Stimulated activated CD4-positive, alpha-beta T cell treated with anti-CD3 and anti-CD28 coated beads, TNF-alpha, amount 100 ng/mL, for 24 hours (primary cell): ENCODE measurements around the gene GGTA1.

Experiments used
- DNase-seq, 3 experiments: peaks; one replicate each; pipeline ENCODE4 v3.0.0-alpha.2; 2020; ENCODE audit warnings: low read depth in 3 of 3

GGTA1 gene

GRCh38 chr9:121499177-121499426, 542 bp downstream of the GGTA1 start:
- DNase-seq = no peak

DNA sequence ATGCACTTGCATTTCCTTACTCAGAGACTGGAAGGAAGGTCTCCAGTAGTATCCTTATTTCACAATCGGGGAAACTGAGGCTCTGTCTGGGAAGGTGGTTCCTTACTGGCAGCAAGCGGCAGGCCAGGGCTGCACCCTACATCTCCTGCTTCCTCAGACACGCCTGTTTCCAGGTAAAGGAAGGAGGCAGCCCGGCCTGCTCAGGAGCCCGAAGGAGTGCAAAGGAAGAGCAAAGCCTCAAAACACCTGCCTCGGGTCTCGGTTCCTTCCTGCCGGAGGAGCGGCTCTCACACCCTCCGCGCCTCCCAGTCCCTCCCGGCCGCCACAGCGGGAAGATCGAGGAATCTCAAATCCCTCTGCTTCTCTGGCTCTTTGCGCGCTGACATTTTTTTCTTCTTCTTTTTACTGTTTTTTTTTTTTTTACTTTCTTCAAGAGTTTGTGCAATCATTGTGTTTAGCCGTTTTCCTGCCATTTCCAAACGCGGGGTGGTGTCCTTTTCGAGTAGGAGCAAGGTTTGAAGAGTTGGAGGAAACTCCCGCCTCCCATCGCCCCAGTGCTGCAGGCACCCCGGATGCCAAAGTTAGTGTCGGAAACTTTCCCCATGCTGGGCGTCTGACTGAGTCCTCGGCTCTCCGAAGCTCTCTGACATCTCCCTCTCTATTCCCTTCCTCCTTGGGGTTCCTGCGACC, 1.0 kb downstream of the GGTA1 start:
- no peak for DNase-seq

- DNase-seq = peak in 2 of 3 experiments; percentile 2 to 33
Observed at GRCh38 chr9:121498150-121498486, 1.5 kb downstream of the GGTA1 start.

DNA sequence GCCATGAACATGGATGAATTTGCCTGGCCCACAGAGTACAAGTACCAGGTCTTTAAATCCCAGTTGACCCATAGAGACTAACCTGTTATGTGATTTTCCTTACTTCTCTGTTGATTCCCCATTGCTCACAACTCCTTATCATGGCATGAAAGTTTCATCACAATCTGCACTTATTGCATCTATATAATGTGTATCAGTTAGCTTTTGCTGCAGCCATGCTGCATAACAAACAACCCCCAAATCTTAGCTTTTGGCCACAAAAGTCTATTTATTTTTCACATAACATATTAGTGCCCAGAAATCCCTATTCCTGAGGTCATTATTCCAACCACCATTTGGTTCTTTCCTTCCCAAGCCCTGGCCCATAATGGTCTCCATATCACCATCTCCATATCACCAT, 3.7 kb downstream of the GGTA1 start:
- DNase-seq = no peak

DNA sequence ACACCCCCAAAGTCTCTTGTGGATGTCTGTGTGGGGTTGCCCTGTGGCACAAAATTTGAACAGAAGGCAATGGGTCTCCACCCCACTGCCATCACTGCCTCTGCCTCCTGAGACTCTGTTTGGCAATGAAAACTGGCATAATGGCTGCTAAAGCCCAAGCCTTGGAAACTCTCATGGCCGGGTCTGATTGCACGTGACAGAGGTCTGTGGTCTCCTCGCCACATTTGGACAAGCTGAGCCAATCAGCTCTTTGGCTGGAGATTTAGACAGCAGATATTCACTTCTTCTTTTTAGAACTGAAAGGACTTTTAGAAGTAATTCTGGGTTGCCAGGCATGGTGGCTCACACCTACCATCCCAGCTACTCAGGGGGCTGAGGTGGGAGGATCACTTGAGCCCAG, 5.5 kb downstream of the GGTA1 start:
- DNase-seq = no peak

DNA sequence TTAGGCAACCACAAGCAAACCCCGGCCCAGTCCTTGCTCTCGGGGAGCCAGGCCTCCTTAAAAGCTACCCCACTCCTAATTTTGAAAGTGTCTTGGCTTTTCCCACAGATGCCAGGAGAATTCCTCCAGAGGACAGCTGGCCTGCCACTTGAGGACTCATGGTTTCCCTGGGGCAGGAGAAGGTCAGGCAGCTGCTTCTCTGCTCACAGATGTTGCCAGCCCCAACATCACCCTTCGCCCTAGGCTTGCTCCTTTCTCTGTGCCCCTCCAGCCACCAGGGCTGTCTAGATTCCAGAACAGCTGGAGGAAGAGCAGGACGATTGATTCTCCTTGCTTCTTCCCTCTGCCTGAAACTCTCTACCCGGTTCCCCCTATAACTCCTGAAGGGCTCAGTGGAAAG, 8.5 kb downstream of the GGTA1 start:
- no peak for DNase-seq

GRCh38 chr9:121489344-121489743, 10.3 kb downstream of the GGTA1 start:
- no peak for DNase-seq

DNA sequence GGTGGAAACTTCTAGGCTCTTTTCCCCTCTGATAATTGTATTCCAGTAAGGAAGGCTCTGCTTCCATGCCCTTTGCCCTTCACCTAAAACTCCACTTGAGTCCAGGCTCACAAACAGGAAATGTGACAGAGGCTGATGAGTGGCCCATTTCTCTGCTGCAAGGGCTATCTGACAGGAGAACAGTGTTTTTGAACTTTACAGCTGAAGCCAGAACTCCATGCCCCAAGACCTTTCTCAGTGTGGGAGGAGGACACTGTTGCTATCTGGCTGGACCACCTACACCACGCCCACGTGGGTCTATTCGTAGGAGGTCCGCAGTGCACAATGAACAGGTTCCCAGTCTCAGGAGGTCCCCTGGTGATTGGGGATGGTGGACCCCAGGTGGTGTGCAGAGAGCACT, 13.6 kb downstream of the GGTA1 start:
- DNase-seq = no peak

DNA sequence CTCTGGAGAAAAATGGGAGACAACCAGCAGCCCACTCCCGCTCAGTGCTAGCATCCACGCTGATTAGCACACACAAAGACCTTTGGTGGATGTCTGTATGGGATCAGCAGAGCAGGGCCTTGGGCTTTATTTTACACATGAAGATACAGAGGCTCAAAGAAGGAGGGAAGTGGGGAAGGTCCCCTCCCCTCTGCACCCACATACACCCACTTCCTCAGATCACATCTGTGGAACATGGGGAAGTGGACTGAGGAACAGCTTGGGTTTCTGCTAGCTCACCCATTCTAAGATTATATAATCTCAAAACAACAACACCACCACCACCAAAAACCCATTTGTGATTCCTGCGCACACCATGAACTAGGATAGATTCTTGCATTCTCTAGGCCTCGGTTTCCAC, 14.0 kb downstream of the GGTA1 start:
- no peak for DNase-seq

- DNase-seq = no peak
Observed at GRCh38 chr9:121484651-121485446, 14.8 kb downstream of the GGTA1 start.

DNA sequence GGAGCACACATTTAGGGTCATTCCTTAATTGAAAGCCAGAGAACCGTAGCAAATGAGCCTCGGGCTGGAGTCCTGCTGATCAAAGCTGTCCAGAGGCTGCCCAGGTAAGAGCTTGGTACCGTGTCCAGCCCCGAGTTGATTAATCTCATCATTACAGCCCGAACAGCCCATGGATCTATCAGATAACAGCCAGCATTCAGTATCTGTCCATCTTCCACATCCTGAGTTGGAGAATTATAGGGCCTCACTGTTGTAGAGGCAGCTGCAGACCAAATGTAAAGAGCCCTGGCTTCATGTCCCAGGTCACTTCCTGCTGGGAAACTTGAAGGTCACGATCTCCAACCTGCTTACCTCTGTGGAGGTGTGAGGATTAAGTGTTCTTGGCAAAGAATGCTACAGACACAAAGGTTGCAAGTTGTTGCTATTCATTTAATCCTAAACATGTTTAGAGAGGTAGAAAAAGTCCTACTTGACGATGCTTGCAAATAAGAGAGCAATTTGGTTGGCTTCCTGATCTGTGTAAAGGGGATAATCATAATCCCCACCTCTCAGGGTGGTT, 16.1 kb downstream of the GGTA1 start:
- no peak for DNase-seq

DNA sequence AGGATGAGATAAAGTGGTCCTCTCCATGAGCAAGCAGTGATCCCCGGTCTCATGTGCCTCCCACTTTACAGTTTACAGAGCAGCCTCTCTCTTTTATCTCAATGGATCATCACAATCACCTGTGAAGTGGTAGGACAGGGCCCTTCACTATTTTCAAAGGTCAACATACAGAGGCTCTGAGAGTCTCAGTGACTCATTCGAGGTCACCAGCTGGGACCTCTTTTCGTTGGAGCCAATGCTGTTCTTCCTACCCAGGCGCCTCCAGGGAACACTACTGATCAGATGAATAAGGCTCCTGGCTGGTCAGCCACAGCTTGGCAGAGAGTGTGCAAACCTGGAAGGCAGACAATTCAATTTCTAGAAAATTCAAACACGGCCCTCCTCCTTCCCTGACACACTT, 16.6 kb downstream of the GGTA1 start:
- DNase-seq = no peak

GRCh38 chr9:121478816-121479676, 20.6 kb downstream of the GGTA1 start:
- DNase-seq = no peak

DNA sequence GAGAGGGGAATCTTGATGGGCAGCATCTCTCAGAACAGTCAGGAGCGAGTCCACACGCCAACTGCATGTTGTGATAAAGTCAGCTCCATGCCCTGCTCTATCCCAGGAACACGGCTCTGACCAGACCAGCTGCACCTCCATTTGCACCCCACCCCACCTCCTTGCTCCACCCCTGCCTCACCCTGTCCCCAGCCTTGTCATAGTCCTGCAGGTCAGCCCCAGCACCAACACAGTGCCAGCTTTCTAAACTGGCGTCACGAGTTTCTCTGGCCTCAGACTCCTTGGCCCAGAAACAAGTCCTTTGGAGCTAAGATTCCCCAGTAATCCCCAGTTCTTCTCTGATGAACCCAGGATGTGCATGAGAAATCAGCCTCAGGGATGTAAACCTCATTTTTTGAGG, 23.5 kb downstream of the GGTA1 start:
- DNase-seq = no peak

- DNase-seq = no peak
Observed at GRCh38 chr9:121474231-121474947, 25.3 kb downstream of the GGTA1 start.

DNA sequence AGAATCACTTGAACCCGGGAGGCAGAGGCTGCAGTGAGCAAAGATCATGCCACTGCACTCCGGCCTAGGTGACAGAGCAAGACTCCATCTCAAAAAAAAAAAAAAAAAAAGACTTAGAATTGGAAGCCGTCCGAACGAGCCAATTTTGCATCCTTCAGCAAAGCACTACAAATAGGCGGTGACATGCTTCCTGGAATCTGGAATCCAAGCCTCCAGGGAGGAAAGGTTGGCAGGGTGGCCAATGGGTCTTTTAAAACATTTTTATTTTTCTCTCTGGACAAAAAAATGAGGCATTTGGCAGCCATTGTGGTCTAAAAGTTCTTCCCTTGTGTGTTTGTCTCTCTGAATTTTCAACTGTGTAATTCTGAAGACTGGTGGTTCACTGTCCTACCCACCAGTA, 26.4 kb downstream of the GGTA1 start:
- DNase-seq = no peak

GRCh38 chr9:121472446-121472845, 27.2 kb downstream of the GGTA1 start:
- DNase-seq = no peak

DNA sequence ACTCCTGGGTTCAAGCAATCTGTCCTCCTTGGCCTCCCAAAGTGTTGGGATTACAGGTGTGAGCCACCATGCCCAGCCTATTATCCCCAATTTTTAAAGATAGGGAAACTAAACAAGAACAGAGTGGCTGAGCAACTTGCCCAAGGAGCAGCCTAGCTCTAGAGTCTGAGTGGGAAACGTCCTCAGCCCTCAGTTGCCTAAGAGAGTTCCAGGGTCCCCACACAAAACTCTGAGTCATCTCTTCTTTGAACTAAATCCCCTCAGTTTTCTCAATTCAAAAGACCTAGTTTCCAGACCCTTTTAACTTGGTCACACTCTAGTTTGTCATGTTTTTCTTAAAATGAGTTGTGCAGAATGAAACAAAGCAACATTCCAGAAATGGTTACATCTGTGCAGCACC, 33.5 kb downstream of the GGTA1 start:
- DNase-seq = no peak

DNA sequence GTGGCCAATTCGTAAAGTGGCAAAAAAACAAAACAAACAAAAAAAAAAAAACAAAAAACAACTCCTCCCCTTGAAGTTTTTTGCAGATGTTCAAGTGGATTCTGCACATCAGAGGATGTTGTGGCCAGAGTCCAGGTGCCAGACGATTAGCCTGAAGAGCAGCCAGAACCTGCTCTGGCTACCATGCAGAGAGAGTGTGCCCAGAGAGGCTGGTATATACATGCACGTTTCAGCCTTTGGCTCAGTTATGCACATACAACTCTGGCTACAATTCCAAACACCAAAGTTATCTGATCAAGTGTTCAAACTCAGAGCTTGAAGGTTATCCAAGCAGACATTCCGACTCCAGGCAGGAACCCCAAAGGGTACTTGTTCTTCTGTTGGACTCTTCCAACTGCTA, 34.7 kb downstream of the GGTA1 start:
- DNase-seq = no peak

DNA sequence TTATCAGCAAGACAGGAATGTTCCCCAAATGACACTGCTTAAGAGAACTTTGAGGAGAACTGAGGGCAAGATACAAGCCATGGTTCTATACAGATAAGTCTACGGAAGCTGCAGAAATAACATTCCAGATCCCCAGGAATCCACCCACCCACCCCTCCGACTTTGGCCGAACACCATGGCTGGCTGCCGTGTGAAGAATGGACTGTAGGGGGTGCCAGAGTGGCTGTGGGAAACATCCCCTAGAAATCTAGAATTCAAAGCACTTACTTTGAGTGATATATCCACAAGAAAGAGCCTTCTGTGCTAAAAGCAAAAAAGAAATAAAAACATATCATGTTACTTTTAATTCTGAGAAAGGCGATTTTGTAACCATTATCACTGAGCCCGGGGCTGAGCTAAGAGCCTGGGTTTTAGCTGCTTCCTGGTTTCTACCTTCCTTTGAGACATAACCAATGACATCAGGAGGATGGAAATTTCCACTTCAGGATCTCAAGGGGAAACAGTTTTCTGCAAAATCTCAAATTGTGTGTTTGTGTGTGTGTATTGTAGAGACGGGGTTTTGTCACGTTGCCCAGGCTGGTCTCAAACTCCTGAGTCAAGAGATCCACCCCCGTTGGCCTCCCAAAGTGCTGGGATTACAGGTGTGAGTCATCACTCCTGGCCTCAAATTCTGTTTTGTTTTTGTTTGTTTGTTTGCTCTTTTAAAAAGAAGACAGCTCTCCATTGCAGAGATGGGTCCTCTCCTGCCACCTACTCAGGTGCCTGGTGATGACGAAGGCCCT, 36.4 kb downstream of the GGTA1 start:
- DNase-seq = peak in 1 of 3 experiments; percentile 14

GRCh38 chr9:121459513-121459912, 40.1 kb downstream of the GGTA1 start:
- no peak for DNase-seq
